OCI-LY3 (cell line): ENCODE measurements around the gene NTHL1.

Experiments
- H2AFZ ChIP-seq: fragments of 200-600, 300-600 bp; shearing (Covaris generic); 2 replicates; pipeline ENCODE4 v1.6.0; 2014; ENCODE audit warnings: antibody characterized with exemption, low read depth, low read length
- H3K27ac ChIP-seq: fragments of 200-600, 300-600 bp; sonication (generic); 2 replicates; pipeline ENCODE4 v1.5.1; 2014; ENCODE audit warnings: mild to moderate bottlenecking, low read length, moderate library complexity, mixed read lengths
- H3K27me3 ChIP-seq: fragments of 200-600, 300-600 bp; sonication (generic); 2 replicates; pipeline ENCODE4 v1.6.1; 2014; ENCODE audit warnings: low read depth, low read length, mixed read lengths
- H3K36me3 ChIP-seq: fragments of 200-600, 300-600 bp; sonication (generic); replicated peaks from 2 replicates; pipeline ENCODE3; 2014; ENCODE audit warnings: low read depth, low read length, mixed read lengths
- H3K4me1 ChIP-seq: fragments of 300-600, 200-600 bp; sonication (generic); 2 replicates; pipeline ENCODE4 v1.6.1; 2014; ENCODE audit warnings: low read length, mixed read lengths
- H3K4me2 ChIP-seq: fragments of 200-600, 300-600 bp; sonication (generic); 2 replicates; pipeline ENCODE4 v1.6.1; 2014; ENCODE audit warnings: low read length, mixed read lengths
- H3K4me3 ChIP-seq: fragments of 300-600, 200-600 bp; sonication (generic); 2 replicates; pipeline ENCODE4 v1.5.1; 2014; ENCODE audit warnings: antibody characterized with exemption, mild to moderate bottlenecking, low read length, moderate library complexity
- H3K79me2 ChIP-seq: fragments of 300-600, 200-600 bp; shearing (Covaris generic); 2 replicates; pipeline ENCODE4 v1.6.1; 2014; ENCODE audit warnings: mild to moderate bottlenecking, low read length, mixed read lengths
- H3K9ac ChIP-seq: fragments of 300-600, 200-600 bp; shearing (Covaris generic); 2 replicates; pipeline ENCODE4 v1.6.0; 2014; ENCODE audit warnings: mild to moderate bottlenecking, low read length, moderate library complexity
- H3K9me3 ChIP-seq: fragments of 200-600, 300-600 bp; shearing (Covaris generic); 2 replicates; pipeline ENCODE4 v1.6.1; 2014; ENCODE audit warnings: low read length, mixed read lengths; ENCODE audit not compliant: insufficient read depth
- H4K20me1 ChIP-seq: fragments of 200-600, 300-600 bp; sonication (generic); 2 replicates; pipeline ENCODE4 v1.6.1; 2016; ENCODE audit warnings: low read length, mixed read lengths; ENCODE audit not compliant: insufficient read depth
- CTCF ChIP-seq: fragments of 200-600, 300-600 bp; sonication (generic); IDR thresholded peaks from 2 replicates; pipeline ENCODE4 v1.5.1; 2014; ENCODE audit warnings: antibody characterized with exemption, low read length, low read depth
- EZH2phosphoT487 ChIP-seq: fragments of 200-600 bp; shearing (Covaris generic); IDR thresholded peaks from 2 replicates; pipeline ENCODE4 v1.6.1; 2018; ENCODE audit warnings: antibody characterized with exemption, mixed run types, low read depth

Gene NTHL1

GRCh38 chr16:2095315-2095853 is 47.8 kb upstream of the NTHL1 start:
- Histone ChIP-seq H3K36me3 (no peaks in the 10 kb centered on the region), H3K9me3 (no peaks in the 10 kb centered on the region), H2AFZ (no peak overlapping the region), H3K27ac (no peak overlapping the region), H3K4me2 (no peak overlapping the region), H3K79me2 (no peaks in the 10 kb centered on the region), H3K4me3 (no peak overlapping the region), H3K9ac (no peak overlapping the region), H3K4me1 (no peaks in the 10 kb centered on the region), H3K27me3 (no peaks in the 10 kb centered on the region), H4K20me1 (no peaks in the 10 kb centered on the region)
- TF ChIP-seq CTCF (no peak), EZH2phosphoT487 (no peak)

GRCh38 chr16:2093793-2094192 is 46.2 kb upstream of the NTHL1 start:
- TF ChIP-seq CTCF = no peak
- no peak for TF ChIP-seq EZH2phosphoT487
- Histone ChIP-seq H3K4me1 (no peaks in the 10 kb centered on the region), H3K9me3 (no peaks in the 10 kb centered on the region), H2AFZ (no peak overlapping the region), H3K27ac (no peak overlapping the region), H4K20me1 (no peaks in the 10 kb centered on the region), H3K27me3 (no peaks in the 10 kb centered on the region), H3K4me3 (no peak overlapping the region), H3K36me3 (peaks cover 4% of the 10 kb centered on the region), H3K4me2 (no peak overlapping the region), H3K9ac (no peak overlapping the region), H3K79me2 (no peaks in the 10 kb centered on the region)

- Histone ChIP-seq H3K4me2 (no peak overlapping the region), H3K27ac (no peak overlapping the region), H3K36me3 (peaks cover 4% of the 10 kb centered on the region)
Observed at GRCh38 chr16:2092866-2093265, 45.2 kb upstream of the NTHL1 start.

GRCh38 chr16:2092256-2092620 is 44.6 kb upstream of the NTHL1 start:
- no peak overlapping the region for H2AFZ ChIP-seq
- H3K27me3 ChIP-seq = no peaks in the 10 kb centered on the region
- H3K9me3 ChIP-seq = no peaks in the 10 kb centered on the region
- no peak overlapping the region for H3K4me2 ChIP-seq
- TF ChIP-seq CTCF (no peak), EZH2phosphoT487 (no peak)
- no peak overlapping the region for H3K9ac ChIP-seq
- no peaks in the 10 kb centered on the region for H3K4me1 ChIP-seq
- no peaks in the 10 kb centered on the region for H4K20me1 ChIP-seq
- H3K27ac ChIP-seq = no peak overlapping the region
- H3K4me3 ChIP-seq = no peak overlapping the region
- H3K36me3 ChIP-seq = peaks cover 4% of the 10 kb centered on the region
- no peaks in the 10 kb centered on the region for H3K79me2 ChIP-seq

More at GRCh38 chr16:2092866-2093265, 45.2 kb upstream of the NTHL1 start:
- no peaks in the 10 kb centered on the region for H3K9me3 ChIP-seq
- no peak overlapping the region for H3K4me3 ChIP-seq
- no peaks in the 10 kb centered on the region for H4K20me1 ChIP-seq
- TF ChIP-seq CTCF (no peak), EZH2phosphoT487 (no peak)
- no peaks in the 10 kb centered on the region for H3K79me2 ChIP-seq
- no peaks in the 10 kb centered on the region for H3K27me3 ChIP-seq
- no peak overlapping the region for H3K9ac ChIP-seq
- no peak overlapping the region for H2AFZ ChIP-seq
- no peaks in the 10 kb centered on the region for H3K4me1 ChIP-seq
